ENCODE measurements around the gene EXOC3L1.

- TF ChIP-seq POLR2A (IDR thresholded peaks at IDR 0.05; ENCODE audit: low read length) (no peak), GATA1 (IDR thresholded peaks at IDR 0.05; ENCODE audit: low read depth, low read length) (no peak)
Observed at GRCh38 chr16:67150047-67150832, 39.7 kb downstream of the EXOC3L1 start.
